Stimulated activated naive CD4-positive, alpha-beta T cell treated with Interleukin-2 at 50 U/mL for 16 hours (primary cell): ENCODE results near the gene NTM.

Source experiments
- DNase-seq: peaks from one replicate; lab custom pipeline; 2025; lab: John Stamatoyannopoulos, UW

The NTM gene

DNA sequence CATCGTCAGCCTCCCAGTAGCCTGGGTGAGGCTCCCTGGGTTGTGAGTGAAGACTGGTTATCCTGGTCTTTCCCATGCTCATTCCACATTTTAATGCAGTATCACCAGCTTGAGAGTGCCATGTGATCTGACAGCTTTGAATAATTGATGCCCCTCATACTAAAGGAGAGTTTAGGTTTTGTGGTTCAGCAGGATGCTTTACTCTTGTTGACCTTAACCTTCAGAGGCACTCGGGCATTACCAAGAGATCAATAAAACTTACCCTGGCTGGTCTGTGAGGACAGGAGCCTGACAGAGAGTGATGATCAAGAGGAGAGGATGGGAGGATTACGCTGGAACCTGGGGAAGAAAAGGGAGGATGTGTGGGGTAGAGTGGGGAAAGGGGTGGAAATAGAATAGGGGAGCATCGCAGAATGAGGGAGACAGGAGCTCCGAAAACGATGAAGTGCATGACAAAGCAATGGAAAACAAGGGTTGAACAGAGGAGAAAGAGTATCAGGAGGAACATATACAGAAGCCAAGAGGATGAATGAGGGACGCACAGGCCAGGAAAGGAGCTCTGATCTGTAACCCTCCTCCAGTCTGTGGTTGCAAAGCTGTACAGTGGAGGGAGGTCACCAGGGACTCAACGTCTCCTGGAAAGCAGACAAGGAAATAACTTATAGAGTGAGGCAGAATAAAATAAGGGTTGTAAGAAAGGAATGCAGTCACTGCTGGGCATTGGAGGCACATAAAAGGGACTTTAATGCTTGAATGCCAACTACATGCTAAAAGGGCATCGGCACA, 594.5 kb downstream of the NTM start:
- no peak for DNase-seq

DNA sequence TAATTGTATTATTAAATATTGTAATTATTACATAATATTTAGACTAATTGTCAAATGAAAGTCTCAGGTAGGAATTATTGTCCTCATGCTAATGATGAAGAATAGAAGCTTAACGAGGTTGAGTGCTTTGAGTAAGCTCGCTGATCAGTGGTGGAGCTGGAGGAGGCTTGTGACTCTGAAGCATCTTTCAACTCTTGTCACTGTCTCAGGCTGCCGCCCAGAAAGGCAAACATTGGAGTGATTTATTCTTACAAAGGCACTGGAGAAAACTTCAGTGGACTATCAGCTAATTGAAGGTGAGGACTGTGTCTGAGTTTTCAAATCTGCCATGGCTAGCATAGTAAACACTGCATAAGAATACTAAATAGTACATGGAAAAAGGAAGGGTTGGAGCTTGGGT, 595.1 kb downstream of the NTM start:
- DNase-seq: no peak

GRCh38 chr11:131966667-131967066, 596.3 kb downstream of the NTM start:
- DNase-seq: no peak

DNA sequence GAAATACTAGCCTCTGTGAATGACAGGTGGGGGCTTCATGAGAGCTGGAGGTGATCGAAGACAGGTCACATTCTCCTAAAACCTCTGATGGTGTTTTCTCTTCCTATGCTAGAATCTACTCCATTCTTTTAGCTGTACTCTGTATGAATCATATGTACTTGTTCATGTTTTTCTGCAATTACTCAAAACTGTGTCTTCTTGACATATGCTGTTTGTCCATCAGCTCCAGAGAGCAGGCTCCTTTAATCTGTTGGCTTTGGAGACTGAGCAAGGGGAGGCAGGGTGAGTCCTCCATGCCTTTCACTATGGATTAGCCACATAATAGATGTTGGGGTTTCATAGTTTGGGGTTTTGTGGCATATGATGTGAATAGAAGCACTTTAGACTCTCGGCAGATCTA, 598.8 kb downstream of the NTM start:
- no peak for DNase-seq

DNA sequence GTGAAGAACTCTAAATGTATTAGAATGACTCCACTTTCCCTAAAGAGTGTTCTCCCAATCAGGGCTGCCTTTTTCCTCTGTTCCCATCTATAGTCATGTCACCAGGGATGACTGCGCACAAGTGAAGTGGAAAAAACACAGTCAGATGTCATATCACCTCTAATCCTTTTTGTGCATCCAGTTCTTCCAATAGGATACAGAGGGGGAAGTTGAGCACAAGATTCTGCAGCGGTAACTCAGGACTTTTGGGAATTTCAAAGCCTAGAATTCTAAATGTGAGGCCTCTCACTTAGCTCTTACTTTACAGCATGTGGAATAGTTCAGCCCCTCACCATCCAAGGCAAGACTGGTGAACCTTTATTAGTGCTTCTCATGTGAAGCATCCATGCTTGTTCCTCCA, 602.6 kb downstream of the NTM start:
- no peak for DNase-seq

DNA sequence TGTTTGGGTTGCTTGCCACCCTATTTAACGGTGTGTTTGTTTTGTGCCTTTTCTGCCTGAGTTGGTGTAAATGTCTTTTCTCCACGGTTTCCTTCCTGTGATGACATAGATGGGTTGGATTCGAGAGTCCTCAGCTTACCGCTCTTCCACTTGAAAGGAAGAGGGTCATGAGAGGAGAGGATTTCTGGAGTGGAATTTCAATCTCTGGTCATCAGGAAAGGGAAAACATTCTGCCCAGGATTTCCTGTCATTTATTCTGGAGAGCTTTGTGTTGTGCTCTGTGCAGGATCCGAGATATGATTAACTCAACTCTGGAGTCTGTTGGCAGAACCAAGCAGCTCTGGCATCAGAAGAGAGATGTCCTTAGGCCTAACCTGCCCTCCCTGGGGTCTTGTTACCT, 605.2 kb downstream of the NTM start:
- DNase-seq: no peak

- no peak for DNase-seq
Observed at GRCh38 chr11:131976021-131976420, 605.6 kb downstream of the NTM start.

DNA sequence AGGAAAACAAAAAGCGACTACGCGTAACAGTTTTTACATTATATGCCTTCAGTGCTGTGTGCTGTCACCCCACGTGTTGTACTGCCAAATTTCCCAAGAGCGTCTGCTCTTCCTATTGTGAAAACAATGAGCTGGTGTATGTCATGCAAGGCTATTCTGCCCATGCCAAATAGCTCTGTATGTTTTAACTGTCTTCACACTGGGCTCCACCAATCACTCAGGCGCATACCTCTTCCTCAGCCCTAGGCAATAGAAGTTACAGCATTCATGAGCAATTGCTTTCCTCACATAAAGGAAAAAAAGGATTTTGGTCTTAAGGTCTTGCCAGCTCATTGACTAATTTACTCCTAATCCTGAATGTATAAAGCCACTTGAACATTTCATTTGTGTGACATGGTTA, 606.8 kb downstream of the NTM start:
- no peak for DNase-seq

DNA sequence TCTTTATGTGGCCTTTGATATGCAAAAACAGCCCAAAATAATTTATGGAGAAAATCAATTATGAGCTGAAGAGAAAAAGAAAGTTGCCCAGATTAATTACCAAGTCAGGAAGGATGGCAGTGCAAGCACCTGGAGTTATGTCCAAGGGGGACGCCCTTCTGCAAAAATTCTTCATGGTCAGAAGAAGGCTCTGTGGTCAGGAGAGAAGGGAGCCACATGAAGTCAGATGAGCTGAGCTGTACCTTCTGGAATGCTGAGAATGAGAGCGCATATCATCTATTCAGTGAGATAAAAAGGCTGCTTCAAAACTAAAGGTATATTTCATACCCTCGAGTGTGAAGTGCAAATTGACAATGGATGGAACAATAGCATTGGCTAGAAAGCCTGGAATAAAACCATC, 607.4 kb downstream of the NTM start:
- DNase-seq: no peak

- DNase-seq: no peak
Observed at GRCh38 chr11:131978351-131978750, 607.9 kb downstream of the NTM start.

GRCh38 chr11:131979364-131979763, 608.9 kb downstream of the NTM start:
- DNase-seq: no peak

DNA sequence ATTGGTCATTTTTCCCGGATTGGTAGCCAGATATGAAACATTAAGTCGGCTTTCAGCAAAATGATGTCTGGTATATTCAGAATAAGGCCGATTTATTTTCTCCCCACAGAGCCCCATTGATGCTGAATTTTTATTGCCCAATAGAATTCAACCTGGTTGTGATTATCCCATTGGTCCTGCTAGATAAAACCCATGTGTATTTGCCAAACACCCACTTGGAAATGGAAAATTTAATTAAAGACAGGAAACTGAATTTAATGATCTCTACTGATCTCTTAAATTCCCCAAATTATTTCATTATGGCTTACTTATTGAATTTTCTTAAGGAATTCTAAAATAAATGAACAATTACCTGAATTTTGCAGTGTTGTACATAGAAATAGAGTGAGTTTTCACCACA, 609.8 kb downstream of the NTM start:
- DNase-seq: no peak

- DNase-seq: no peak
Observed at GRCh38 chr11:131980888-131981668, 610.7 kb downstream of the NTM start.

DNA sequence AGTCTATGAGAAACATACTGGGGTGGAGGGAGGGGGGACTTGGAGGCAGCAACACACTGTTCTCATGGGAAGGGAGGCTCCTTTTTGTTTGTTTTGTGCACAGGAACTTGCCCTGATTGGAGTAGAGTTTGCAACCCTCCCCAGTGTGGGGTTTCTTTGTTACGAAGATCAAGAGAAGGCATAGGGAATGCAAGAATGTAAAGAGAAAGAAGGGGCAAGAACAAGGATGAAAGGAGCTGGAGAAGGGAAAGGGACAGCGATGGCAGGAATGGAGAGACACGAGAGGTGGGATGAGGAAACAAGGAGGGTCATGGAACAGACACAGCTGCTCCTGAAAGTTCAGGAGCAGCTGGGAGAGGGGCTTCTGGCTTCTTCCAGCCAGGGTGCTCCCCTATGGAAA, 611.7 kb downstream of the NTM start:
- DNase-seq: no peak

- no peak for DNase-seq
Observed at GRCh38 chr11:131985846-131986301, 615.5 kb downstream of the NTM start.

DNA sequence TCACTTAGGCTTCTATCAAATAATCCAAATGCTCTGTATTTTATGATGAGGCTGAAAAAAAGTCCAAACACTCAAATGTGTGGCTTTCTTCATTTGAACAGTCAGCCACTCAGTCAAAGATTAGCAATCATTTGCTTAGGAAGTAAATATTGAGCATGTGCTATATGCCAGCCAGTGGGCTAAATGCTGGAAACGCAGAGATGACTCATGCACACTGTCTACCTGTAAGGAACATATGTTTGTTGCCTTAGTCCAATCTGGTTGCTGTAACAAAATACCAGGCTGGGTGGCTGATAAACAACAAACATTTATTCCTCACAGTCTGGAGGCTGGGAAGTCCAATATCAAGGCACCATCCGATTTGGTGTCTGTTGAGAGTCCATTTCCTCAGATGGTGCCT, 617.3 kb downstream of the NTM start:
- no peak for DNase-seq

DNA sequence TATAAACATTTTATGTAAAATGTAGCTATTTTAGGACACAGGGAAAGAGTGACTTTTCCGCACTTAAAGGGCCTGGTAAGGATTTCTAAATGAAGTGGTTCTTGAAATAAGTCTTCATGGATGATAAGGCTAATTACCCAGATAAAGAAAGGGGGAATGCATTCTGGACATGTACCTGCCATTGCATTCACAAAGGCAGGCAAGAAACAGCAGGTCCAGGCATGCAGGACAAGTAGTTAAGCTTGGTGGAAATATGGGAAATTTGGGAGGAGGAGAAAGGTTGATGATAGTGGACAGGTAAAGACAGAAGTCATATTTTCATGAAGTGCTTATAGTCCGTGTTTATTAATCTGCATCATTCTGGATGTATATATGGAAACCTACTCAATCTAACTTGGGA, 621.2 kb downstream of the NTM start:
- no peak for DNase-seq

DNA sequence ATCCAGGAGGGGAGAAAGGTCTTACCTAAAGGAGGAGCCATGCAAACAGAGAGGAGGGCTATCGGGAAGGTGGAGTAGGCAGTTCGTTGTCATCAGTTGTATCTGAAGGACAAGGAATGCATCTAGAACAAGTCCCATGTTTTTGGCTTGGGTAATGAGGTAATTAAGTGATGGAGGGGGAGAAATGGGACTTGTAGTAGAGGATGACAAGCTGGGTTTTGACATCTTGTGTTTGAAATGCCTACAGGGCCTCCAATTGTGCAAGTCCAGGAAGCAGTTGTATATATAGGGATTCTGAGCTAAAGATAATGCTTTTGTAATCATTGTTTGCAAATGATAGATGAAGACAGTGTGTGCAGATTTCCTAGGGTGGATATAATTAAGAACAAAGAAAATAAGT, 622.8 kb downstream of the NTM start:
- DNase-seq: no peak

DNA sequence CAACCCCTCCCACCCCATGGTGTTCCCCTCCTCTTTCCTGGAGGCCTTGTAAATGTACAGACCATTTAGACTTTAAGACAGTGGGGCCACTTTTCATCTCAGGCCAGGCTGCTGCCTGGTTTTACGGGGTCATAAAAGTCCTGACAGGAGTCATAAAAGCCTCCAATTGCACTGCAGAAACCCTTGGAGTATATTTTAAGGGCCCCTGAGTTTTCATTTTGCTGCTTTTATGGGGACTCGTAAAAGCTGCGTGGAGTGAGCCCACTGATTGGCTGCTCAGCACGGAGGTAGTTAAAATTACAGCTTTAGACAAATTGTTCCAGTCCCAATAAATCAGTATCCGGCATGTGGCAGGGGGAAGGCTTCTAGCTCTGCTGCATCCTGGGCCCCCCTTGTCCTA, 627.6 kb downstream of the NTM start:
- DNase-seq: no peak

GRCh38 chr11:131999084-131999483, 628.7 kb downstream of the NTM start:
- no peak for DNase-seq

GRCh38 chr11:131999955-132000354, 629.5 kb downstream of the NTM start:
- DNase-seq: no peak

DNA sequence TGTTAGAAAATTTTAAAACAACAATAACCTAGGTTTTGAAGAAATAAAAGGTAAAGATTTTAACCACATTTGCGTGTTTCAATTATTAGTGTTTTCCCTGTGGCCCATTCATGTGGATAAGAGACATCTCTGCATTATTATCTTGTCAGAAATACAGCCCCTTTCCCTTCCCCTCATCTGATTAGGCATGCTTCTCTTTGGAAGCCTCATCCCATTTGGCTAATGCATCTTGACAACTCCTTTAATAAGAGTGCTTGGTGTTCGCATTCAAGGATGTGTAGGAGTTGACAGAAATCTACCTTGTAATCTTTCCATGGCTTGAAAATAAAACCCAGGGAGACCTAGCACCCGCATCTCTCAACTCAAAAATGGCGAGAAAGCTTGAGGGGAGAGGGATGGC, 635.5 kb downstream of the NTM start:
- DNase-seq: no peak

DNA sequence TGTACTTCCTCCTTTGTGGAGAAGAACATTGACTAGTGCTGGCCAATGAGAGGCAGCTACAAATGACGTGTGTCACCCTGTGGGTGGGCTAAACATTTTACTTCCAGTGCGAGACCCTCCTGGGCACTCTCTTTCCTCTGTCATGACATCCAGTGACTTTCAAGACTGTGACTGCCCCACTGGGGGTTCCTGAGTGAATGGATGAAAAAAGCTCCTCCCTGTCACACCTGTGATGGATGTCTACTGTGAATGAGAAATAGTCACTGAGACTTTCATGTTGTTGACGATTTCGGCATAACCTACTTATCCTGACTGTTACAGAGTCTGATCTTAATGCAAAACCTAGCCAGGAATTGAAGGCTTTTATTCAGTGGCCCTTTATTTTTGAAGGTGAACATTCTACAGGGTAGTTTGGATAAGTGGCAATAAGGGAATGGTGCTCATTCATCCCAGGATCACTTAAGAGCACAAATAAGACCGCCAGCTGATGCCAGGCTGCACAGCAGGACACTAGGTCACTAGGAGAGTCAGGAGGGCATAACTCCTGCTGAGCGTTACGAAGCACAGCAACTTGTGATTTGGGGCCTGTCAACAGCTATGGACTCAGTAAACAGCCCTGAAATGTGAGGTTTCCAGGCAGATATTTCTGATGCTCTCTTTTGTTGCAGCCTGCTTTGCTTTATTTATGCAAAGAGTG, 636.6 kb downstream of the NTM start:
- DNase-seq: no peak
